ENCODE measurements around the gene COMT. TPM values are rescaled to one million over a fixed set of nuclear protein-coding genes. Genes with fewer than 3 reads are reported as not detected.
A peak's percentile ranks its signal among the peaks of the same experiment; 100 is the strongest.

The COMT gene
- total and polyA plus RNA-seq, 2 experiments from 2014 or later = 29.6 to 29.8 TPM

DNA sequence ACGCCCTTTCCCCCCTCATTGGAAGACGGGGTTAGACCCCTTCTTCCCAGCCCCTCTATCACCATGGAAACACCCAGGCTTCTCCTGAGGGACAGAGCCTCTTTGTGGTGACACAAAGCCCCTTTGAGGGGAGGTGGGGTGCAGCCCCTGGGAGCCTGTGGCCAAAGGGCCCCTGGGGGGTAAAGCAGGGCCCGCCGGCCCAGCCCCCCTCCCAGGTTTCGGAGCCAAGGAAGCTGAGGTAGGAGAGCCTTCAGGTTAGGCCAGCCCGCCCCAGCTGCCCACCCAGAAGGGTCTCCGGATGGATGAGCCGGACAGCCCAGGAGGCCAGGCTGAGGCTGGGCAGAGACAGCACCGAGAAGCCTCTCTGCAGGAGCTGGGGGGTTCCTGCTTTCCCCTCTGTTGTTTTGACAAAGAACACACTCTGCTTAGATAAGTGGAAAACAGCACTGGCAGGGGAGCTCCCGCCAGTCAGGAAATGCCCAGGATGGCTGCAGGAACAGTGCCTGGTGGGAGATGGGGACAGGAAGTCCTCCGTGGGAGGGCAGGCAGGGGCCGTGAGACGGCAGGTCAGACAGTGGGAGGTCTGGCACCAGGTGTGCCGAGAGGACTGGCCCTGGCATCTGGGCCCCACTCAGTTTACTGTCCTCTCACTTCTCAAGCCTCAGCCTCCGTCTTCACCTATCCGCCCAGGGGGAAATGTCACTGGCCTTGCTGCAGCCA lies 56.8 kb downstream of the COMT start (continued):
- TF ChIP-seq, protein P1, sequence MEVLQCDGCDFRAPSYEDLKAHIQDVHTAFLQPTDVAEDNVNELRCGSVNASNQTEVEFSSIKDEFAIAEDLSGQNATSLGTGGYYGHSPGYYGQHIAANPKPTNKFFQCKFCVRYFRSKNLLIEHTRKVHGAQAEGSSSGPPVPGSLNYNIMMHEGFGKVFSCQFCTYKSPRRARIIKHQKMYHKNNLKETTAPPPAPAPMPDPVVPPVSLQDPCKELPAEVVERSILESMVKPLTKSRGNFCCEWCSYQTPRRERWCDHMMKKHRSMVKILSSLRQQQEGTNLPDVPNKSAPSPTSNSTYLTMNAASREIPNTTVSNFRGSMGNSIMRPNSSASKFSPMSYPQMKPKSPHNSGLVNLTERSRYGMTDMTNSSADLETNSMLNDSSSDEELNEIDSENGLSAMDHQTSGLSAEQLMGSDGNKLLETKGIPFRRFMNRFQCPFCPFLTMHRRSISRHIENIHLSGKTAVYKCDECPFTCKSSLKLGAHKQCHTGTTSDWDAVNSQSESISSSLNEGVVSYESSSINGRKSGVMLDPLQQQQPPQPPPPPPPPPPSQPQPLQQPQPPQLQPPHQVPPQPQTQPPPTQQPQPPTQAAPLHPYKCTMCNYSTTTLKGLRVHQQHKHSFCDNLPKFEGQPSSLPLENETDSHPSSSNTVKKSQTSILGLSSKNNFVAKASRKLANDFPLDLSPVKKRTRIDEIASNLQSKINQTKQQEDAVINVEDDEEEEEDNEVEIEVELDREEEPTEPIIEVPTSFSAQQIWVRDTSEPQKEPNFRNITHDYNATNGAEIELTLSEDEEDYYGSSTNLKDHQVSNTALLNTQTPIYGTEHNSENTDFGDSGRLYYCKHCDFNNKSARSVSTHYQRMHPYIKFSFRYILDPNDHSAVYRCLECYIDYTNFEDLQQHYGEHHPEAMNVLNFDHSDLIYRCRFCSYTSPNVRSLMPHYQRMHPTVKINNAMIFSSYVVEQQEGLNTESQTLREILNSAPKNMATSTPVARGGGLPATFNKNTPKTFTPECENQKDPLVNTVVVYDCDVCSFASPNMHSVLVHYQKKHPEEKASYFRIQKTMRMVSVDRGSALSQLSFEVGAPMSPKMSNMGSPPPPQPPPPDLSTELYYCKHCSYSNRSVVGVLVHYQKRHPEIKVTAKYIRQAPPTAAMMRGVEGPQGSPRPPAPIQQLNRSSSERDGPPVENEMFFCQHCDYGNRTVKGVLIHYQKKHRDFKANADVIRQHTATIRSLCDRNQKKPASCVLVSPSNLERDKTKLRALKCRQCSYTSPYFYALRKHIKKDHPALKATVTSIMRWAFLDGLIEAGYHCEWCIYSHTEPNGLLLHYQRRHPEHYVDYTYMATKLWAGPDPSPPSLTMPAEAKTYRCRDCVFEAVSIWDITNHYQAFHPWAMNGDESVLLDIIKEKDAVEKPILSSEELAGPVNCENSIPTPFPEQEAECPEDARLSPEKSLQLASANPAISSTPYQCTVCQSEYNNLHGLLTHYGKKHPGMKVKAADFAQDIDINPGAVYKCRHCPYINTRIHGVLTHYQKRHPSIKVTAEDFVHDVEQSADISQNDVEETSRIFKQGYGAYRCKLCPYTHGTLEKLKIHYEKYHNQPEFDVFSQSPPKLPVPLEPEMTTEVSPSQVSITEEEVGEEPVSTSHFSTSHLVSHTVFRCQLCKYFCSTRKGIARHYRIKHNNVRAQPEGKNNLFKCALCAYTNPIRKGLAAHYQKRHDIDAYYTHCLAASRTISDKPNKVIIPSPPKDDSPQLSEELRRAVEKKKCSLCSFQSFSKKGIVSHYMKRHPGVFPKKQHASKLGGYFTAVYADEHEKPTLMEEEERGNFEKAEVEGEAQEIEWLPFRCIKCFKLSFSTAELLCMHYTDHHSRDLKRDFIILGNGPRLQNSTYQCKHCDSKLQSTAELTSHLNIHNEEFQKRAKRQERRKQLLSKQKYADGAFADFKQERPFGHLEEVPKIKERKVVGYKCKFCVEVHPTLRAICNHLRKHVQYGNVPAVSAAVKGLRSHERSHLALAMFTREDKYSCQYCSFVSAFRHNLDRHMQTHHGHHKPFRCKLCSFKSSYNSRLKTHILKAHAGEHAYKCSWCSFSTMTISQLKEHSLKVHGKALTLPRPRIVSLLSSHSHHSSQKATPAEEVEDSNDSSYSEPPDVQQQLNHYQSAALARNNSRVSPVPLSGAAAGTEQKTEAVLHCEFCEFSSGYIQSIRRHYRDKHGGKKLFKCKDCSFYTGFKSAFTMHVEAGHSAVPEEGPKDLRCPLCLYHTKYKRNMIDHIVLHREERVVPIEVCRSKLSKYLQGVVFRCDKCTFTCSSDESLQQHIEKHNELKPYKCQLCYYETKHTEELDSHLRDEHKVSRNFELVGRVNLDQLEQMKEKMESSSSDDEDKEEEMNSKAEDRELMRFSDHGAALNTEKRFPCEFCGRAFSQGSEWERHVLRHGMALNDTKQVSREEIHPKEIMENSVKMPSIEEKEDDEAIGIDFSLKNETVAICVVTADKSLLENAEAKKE (CRISPR knock-in tag; IDR thresholded peaks at IDR 0.05) = no peak
- TF ChIP-seq, protein P2, sequence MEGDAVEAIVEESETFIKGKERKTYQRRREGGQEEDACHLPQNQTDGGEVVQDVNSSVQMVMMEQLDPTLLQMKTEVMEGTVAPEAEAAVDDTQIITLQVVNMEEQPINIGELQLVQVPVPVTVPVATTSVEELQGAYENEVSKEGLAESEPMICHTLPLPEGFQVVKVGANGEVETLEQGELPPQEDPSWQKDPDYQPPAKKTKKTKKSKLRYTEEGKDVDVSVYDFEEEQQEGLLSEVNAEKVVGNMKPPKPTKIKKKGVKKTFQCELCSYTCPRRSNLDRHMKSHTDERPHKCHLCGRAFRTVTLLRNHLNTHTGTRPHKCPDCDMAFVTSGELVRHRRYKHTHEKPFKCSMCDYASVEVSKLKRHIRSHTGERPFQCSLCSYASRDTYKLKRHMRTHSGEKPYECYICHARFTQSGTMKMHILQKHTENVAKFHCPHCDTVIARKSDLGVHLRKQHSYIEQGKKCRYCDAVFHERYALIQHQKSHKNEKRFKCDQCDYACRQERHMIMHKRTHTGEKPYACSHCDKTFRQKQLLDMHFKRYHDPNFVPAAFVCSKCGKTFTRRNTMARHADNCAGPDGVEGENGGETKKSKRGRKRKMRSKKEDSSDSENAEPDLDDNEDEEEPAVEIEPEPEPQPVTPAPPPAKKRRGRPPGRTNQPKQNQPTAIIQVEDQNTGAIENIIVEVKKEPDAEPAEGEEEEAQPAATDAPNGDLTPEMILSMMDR (conservative IDR thresholded peaks at IDR 0.05; ENCODE audit: low read depth in 2 of 2) = no peak
- TF ChIP-seq ZNF331 (CRISPR knock-in tag; IDR thresholded peaks at IDR 0.05; ENCODE audit: low read depth) = no peak

DNA sequence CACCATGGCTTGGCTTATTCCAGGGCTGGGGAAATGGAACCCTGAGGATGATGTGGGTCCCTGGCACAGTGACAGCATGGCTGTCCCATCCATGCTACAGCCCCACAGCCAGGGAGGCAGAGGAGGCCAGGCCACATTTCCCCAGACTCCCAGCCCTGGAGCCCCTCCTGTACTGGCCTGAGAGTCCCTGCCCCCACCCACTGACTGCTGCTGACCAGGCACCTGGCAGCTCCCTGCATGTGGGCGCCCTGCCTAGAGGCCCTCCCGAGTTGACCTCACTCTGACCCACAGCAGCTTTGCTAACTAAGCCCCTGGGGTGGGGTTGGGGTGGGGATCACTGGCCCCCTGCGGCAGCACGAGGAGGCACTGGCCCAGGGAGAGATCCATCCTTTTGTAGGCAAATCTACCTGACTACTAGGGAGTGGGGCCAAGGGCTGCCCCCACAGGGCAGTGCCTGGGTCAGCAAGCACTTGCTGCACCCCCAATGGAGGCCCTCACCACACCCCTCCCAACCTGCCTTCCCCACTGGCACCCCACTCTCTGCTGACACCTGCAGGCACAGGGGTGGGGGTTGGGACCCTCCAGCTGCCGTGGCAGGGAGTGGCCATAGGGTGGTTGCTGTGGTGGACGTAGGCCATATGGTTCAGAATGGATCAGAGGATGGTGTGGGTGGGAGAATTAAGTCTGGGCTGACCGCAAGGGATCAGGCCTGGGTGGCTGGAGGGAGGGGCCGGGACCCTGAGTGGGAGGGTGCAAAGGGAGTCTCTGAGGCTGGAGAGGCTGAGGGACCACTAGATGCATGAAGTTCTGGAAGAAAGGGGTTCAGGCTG lies 57.6 kb downstream of the COMT start:
- no peak overlapping the region for H2AFZ ChIP-seq
- no peaks in the 10 kb centered on the region for H3F3A ChIP-seq (replicated peaks; ENCODE audit: low read depth)
- H3K36me3 ChIP-seq (ENCODE audit: insufficient read depth) = peaks cover 5% of the 10 kb centered on the region
- H3K36me3 Mint-ChIP-seq (ENCODE audit: low read depth) = peaks cover 9% of the 10 kb centered on the region
- no peaks in the 10 kb centered on the region for H3K79me2 ChIP-seq (replicated peaks; ENCODE audit: insufficient read depth)
- H3K9me3 Mint-ChIP-seq = peaks cover 14% of the 10 kb centered on the region
- peaks cover 17% of the 10 kb centered on the region for H3K4me1 ChIP-seq (ENCODE audit: insufficient read depth)
- H3K27ac ChIP-seq (ENCODE audit: low read depth) = no peak overlapping the region
- H3K27me3 ChIP-seq (ENCODE audit: insufficient read depth) = no peaks in the 10 kb centered on the region
- no peak overlapping the region for H3K27ac Mint-ChIP-seq
- H3K27me3 Mint-ChIP-seq (ENCODE audit: insufficient read depth, low read depth, poor library complexity) = peaks cover 7% of the 10 kb centered on the region
- no peaks in the 10 kb centered on the region for H3K9me2 ChIP-seq (ENCODE audit: insufficient read depth)
- H3K4me3 ChIP-seq = no peak overlapping the region
- DNase-seq (ENCODE audit: low spot score) (no peak), ATAC-seq (peak; percentile 14)
- H3K4me2 ChIP-seq = no peak overlapping the region
- H3K4me3 Mint-ChIP-seq = no peak overlapping the region
- H3K4me1 Mint-ChIP-seq = peaks cover 31% of the 10 kb centered on the region
- H4K20me1 ChIP-seq (replicated peaks; ENCODE audit: insufficient read depth) = no peaks in the 10 kb centered on the region; the same call in 1 of the 2 replicates
- TF ChIP-seq NANOG (IDR thresholded peaks at IDR 0.05; ENCODE audit: borderline replicate concordance) (no peak), POLR2AphosphoS5 (IDR thresholded peaks at IDR 0.05; ENCODE audit: low read depth) (no peak), CREB1 (CRISPR knock-in tag; IDR thresholded peaks at IDR 0.05; ENCODE audit: low read depth) (no peak), ZNF331 (CRISPR knock-in tag; IDR thresholded peaks at IDR 0.05; ENCODE audit: low read depth) (no peak), JUNB (IDR thresholded peaks at IDR 0.05; ENCODE audit: unreplicated experiment) (no peak)
- TF ChIP-seq, protein P2 (conservative IDR thresholded peaks at IDR 0.05; ENCODE audit: low read depth in 2 of 2) = 0 out of 4 replicates have a peak, but pooled peaks of 1 of the 2 experiments have one; percentile 4
- TF ChIP-seq, protein P3, sequence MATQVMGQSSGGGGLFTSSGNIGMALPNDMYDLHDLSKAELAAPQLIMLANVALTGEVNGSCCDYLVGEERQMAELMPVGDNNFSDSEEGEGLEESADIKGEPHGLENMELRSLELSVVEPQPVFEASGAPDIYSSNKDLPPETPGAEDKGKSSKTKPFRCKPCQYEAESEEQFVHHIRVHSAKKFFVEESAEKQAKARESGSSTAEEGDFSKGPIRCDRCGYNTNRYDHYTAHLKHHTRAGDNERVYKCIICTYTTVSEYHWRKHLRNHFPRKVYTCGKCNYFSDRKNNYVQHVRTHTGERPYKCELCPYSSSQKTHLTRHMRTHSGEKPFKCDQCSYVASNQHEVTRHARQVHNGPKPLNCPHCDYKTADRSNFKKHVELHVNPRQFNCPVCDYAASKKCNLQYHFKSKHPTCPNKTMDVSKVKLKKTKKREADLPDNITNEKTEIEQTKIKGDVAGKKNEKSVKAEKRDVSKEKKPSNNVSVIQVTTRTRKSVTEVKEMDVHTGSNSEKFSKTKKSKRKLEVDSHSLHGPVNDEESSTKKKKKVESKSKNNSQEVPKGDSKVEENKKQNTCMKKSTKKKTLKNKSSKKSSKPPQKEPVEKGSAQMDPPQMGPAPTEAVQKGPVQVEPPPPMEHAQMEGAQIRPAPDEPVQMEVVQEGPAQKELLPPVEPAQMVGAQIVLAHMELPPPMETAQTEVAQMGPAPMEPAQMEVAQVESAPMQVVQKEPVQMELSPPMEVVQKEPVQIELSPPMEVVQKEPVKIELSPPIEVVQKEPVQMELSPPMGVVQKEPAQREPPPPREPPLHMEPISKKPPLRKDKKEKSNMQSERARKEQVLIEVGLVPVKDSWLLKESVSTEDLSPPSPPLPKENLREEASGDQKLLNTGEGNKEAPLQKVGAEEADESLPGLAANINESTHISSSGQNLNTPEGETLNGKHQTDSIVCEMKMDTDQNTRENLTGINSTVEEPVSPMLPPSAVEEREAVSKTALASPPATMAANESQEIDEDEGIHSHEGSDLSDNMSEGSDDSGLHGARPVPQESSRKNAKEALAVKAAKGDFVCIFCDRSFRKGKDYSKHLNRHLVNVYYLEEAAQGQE (IDR thresholded peaks at IDR 0.05; ENCODE audit: unreplicated experiment) = no peak

All from GM23338 (cell line).